ENCODE results near the gene VEZT. TPM values are rescaled to one million over a fixed set of nuclear protein-coding genes. Genes with fewer than 3 reads are reported as not detected.
A peak's percentile ranks its signal among the peaks of the same experiment; 100 is the strongest.

VEZT gene
- total RNA-seq, 1 donor from 2014 or later, result 69.9 TPM

GRCh38 chr12:95349291-95349690, 131.7 kb downstream of the VEZT start:
- no peak overlapping the region for H3K4me3 ChIP-seq
- H3K27ac ChIP-seq, result no peak overlapping the region
- no peaks in the 10 kb centered on the region for H3K36me3 ChIP-seq
- H3K4me1 ChIP-seq, result no peaks in the 10 kb centered on the region
- no peak for DNase-seq
- TF ChIP-seq CTCF (IDR thresholded peaks at IDR 0.05), result no peak
- intact Hi-C loops (cut with DNase I), result no loop called here
- H3K9me3 ChIP-seq, result no peaks in the 10 kb centered on the region
- no peak for ATAC-seq
- no peaks in the 10 kb centered on the region for H3K27me3 ChIP-seq

- TF ChIP-seq CTCF (IDR thresholded peaks at IDR 0.05), result no peak
- no peaks in the 10 kb centered on the region for H3K27me3 ChIP-seq
- no peaks in the 10 kb centered on the region for H3K4me1 ChIP-seq
- H3K36me3 ChIP-seq, result no peaks in the 10 kb centered on the region
- no peak overlapping the region for H3K27ac ChIP-seq
- no peak for ATAC-seq
- intact Hi-C loops (cut with DNase I), result no loop called here
- DNase-seq, result no peak
- no peak overlapping the region for H3K4me3 ChIP-seq
- H3K9me3 ChIP-seq, result no peaks in the 10 kb centered on the region
These were observed 134.1 kb downstream of the VEZT start for GRCh38 chr12:95351748-95352147.

Small RNAs within 50 kb of the gene (microRNA-seq; reads per million reads assigned to microRNA genes)
- gene MIR331 (ENCODE audit: borderline microRNAs expressed), result 66.4 reads per million, percentile 61 among the genes with 10 or more reads in this experiment
- gene MIR3685 (ENCODE audit: borderline microRNAs expressed), result not detected

Other genes starting within 250 kb of the VEZT start
- gene NDUFA12, start 214.1 kb upstream of the VEZT start, total RNA-seq, result 71.8 TPM
- 37.0 TPM for gene NR2C1, start 144.2 kb upstream of the VEZT start, total RNA-seq
- 28.8 TPM for gene FGD6, start 340 bp upstream of the VEZT start, total RNA-seq